HG03103 (cell line): ENCODE data around the gene MPI.

Experiments used
- ATAC-seq: cut with Tn5 transposase; IDR thresholded peaks from one replicate; pipeline ENCODE4 v1.9.1; 2021; ENCODE audit warnings: low read depth; ENCODE audit not compliant: unreplicated experiment

Gene MPI

GRCh38 chr15:74889883-74890664 lies at the start of gene MPI:
Gene MPI, plus strand, starts transcription at chr15:74890042. Its CDS starts 32 bp downstream, at chr15:74890074.
- peak; percentile 83 for ATAC-seq

- no peak for ATAC-seq
Observed at GRCh38 chr15:74840851-74841775, 48.7 kb upstream of the MPI start.

- no peak for ATAC-seq
Observed at GRCh38 chr15:74841891-74842373, 47.9 kb upstream of the MPI start.

- peak; percentile 77 for ATAC-seq
Observed at GRCh38 chr15:74842581-74843444, 47.0 kb upstream of the MPI start, which contains the start of gene ULK3. Gene ULK3, minus strand, starts transcription at chr15:74843156. Its CDS starts 51 bp downstream, at chr15:74843105.

GRCh38 chr15:74843445-74843828 lies 46.4 kb upstream of the MPI start:
- ATAC-seq = no peak

- ATAC-seq = no peak
Observed at GRCh38 chr15:74843891-74844299, 45.9 kb upstream of the MPI start.

- no peak for ATAC-seq
Observed at GRCh38 chr15:74844319-74845207, 45.3 kb upstream of the MPI start.

GRCh38 chr15:74845208-74845568 lies 44.7 kb upstream of the MPI start:
- no peak for ATAC-seq

- ATAC-seq = no peak
Observed at GRCh38 chr15:74845581-74845980, 44.3 kb upstream of the MPI start.

GRCh38 chr15:74847432-74847831 lies 42.4 kb upstream of the MPI start:
- ATAC-seq = no peak

GRCh38 chr15:74850393-74850792 lies 39.4 kb upstream of the MPI start:
- ATAC-seq = no peak

- ATAC-seq = no peak
Observed at GRCh38 chr15:74851960-74852359, 37.9 kb upstream of the MPI start.

- ATAC-seq = no peak
Observed at GRCh38 chr15:74854453-74855022, 35.3 kb upstream of the MPI start.

- ATAC-seq = no peak
Observed at GRCh38 chr15:74855857-74856256, 34.0 kb upstream of the MPI start.

GRCh38 chr15:74856537-74856936 lies 33.3 kb upstream of the MPI start:
- no peak for ATAC-seq

- ATAC-seq = peak; percentile 58
Observed at GRCh38 chr15:74857082-74857655, 32.7 kb upstream of the MPI start.

- no peak for ATAC-seq
Observed at GRCh38 chr15:74857671-74858368, 32.0 kb upstream of the MPI start.

GRCh38 chr15:74858369-74858740 lies 31.5 kb upstream of the MPI start:
- ATAC-seq = no peak
